SU-DHL-6 (cell line): ENCODE data around the gene ADGRG1.
A peak's percentile ranks its signal among the peaks of the same experiment; 100 is the strongest.

Experiments
- H2AFZ ChIP-seq: fragments of 200-600 bp; sonication (generic); 2 replicates; pipeline ENCODE4 v1.6.1; 2014; ENCODE audit warnings: low read depth, mild to moderate bottlenecking, moderate library complexity, mixed read lengths, antibody characterized with exemption, low read length; ENCODE audit not compliant: severe bottlenecking
- H3F3A ChIP-seq: fragments of 200-600 bp; shearing (Covaris generic); 2 replicates; pipeline ENCODE4 v1.6.0; 2016; ENCODE audit warnings: antibody characterized with exemption, mild to moderate bottlenecking; ENCODE audit not compliant: insufficient read depth
- H3K27ac ChIP-seq: fragments of 200-600 bp; sonication (generic); 2 replicates; pipeline ENCODE4 v1.5.1; 2016; ENCODE audit warnings: low read depth, mild to moderate bottlenecking, low read length, moderate library complexity, mixed read lengths
- H3K27me3 ChIP-seq: fragments of 200-600 bp; sonication (generic), shearing (Covaris generic); 2 replicates; pipeline ENCODE4 v1.6.0; 2014; ENCODE audit warnings: mild to moderate bottlenecking, low read length
- H3K36me3 ChIP-seq: fragments of 200-600 bp; sonication (generic); 2 replicates; pipeline ENCODE4 v1.6.1; 2014; ENCODE audit warnings: mild to moderate bottlenecking, low read length, mixed read lengths
- H3K4me2 ChIP-seq: fragments of 300-600, 200-600 bp; shearing (Covaris generic), sonication (generic); 2 replicates; pipeline ENCODE4 v1.6.0; 2014; ENCODE audit warnings: low read length, low read depth, mild to moderate bottlenecking; ENCODE audit not compliant: poor library complexity, severe bottlenecking
- H3K4me3 ChIP-seq: fragments of 200-600 bp; sonication (generic); 2 replicates; pipeline ENCODE4 v1.5.1; 2014; ENCODE audit warnings: antibody characterized with exemption, low read length, mild to moderate bottlenecking, mixed read lengths; ENCODE audit not compliant: insufficient read depth, poor library complexity, severe bottlenecking
- H3K79me2 ChIP-seq: fragments of 200-600 bp; sonication (generic); 2 replicates; pipeline ENCODE4 v1.6.1; 2014; ENCODE audit warnings: mild to moderate bottlenecking, low read length, moderate library complexity; ENCODE audit not compliant: insufficient read depth
- H3K9ac ChIP-seq: fragments of 200-600 bp; sonication (generic); 2 replicates; pipeline ENCODE4 v1.7.0; 2014; ENCODE audit warnings: mild to moderate bottlenecking, low read length
- H3K9me2 ChIP-seq: fragments of 200-600 bp; sonication (generic); replicated peaks from 2 replicates; pipeline ENCODE4 v1.6.1; 2014; ENCODE audit warnings: low read length; ENCODE audit not compliant: insufficient read depth
- H3K9me3 ChIP-seq: fragments of 200-600 bp; sonication (generic); 2 replicates; pipeline ENCODE4 v1.6.1; 2014; ENCODE audit warnings: low read length, mixed read lengths; ENCODE audit not compliant: insufficient read depth
- H4K20me1 ChIP-seq: fragments of 200-600 bp; sonication (generic); 2 replicates; pipeline ENCODE4 v1.6.1; 2014; ENCODE audit warnings: low read depth, mild to moderate bottlenecking, antibody characterized with exemption, low read length, moderate library complexity, mixed read lengths
- EZH2phosphoT487 ChIP-seq: fragments of 200-600 bp; sonication (generic), shearing (Covaris generic); conservative IDR thresholded peaks from 2 replicates; pipeline ENCODE4 v1.6.1; 2018; ENCODE audit warnings: mild to moderate bottlenecking, antibody characterized with exemption, low read length, moderate library complexity, mixed read lengths
- TF ChIP-seq, protein P1 (sequence below): fragments of 200-600 bp; sonication (generic); IDR thresholded peaks from one replicate; pipeline ENCODE4 v1.5.1; 2017; ENCODE audit warnings: antibody characterized with exemption, mild to moderate bottlenecking, low read length, moderate library complexity; ENCODE audit not compliant: insufficient read depth, poor library complexity, severe bottlenecking

Gene ADGRG1

DNA sequence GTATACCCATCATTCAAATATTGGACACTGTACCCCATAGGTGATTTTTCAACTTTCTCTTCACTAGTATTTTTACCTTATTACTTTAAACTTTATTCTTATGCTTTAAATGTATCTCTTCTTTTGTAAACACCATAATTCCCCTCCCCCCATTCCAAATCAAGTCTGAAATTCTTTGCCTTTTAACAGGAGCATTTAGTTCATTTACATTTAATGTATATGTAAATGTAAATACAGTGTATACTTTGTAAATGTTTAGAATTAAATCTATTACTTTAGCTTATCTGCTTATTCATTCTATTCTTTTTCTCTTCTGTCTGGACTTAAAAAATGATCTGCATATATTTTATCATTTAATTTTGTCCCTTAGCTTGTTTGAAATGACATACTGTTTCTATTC is 30.0 kb upstream of the ADGRG1 start:
- H3K9ac ChIP-seq: no peak overlapping the region
- no peaks in the 10 kb centered on the region for H3K36me3 ChIP-seq
- H3K79me2 ChIP-seq: no peaks in the 10 kb centered on the region
- H3F3A ChIP-seq: no peaks in the 10 kb centered on the region
- H3K9me2 ChIP-seq: no peaks in the 10 kb centered on the region
- no peaks in the 10 kb centered on the region for H3K9me3 ChIP-seq
- H4K20me1 ChIP-seq: no peaks in the 10 kb centered on the region
- no peak overlapping the region for H3K4me3 ChIP-seq
- H3K4me2 ChIP-seq: no peak overlapping the region
- TF ChIP-seq EZH2phosphoT487: no peak
- TF ChIP-seq, protein P1, sequence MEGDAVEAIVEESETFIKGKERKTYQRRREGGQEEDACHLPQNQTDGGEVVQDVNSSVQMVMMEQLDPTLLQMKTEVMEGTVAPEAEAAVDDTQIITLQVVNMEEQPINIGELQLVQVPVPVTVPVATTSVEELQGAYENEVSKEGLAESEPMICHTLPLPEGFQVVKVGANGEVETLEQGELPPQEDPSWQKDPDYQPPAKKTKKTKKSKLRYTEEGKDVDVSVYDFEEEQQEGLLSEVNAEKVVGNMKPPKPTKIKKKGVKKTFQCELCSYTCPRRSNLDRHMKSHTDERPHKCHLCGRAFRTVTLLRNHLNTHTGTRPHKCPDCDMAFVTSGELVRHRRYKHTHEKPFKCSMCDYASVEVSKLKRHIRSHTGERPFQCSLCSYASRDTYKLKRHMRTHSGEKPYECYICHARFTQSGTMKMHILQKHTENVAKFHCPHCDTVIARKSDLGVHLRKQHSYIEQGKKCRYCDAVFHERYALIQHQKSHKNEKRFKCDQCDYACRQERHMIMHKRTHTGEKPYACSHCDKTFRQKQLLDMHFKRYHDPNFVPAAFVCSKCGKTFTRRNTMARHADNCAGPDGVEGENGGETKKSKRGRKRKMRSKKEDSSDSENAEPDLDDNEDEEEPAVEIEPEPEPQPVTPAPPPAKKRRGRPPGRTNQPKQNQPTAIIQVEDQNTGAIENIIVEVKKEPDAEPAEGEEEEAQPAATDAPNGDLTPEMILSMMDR: no peak
- H3K27me3 ChIP-seq: no peaks in the 10 kb centered on the region
- no peak overlapping the region for H2AFZ ChIP-seq
- H3K27ac ChIP-seq: no peak overlapping the region

DNA sequence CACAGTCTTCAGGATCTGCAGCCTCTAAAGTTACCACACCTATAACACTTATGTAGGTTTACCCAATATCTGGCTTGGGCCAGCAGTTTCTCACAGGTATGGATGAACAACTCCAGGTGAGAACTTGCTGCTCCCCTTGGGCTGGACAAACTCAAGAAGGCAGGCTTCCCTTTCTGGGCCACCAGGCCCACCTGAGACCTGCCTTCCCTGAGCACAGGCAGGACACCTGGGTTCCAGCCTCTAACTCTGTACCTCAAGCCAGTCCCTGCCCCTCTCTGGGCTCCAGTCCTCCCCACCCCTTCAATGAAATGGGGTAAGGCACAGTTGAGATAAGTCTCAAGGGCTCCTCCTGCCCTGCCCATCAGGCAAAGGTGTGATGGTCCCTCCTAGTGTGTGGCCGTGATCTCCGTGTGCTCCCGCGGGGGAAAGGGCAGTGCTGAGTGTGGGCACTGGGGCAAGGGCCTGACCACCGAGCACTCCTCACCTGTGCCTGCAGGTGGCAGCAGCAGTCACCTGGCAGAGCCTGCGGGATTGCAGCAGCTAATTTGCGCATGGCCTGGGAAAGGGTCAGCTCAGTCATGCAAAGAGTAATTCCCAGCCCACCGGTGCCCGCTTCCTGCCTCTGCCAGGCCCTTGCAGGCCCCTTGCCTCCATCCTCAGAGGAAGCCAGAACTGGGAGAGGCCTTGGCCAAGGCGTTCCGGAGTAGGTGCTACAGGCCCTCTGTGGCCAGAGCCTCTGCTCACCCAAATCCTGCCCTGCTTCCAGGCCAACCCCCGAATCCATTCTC is 28.2 kb upstream of the ADGRG1 start:
- Histone ChIP-seq H3K9me2 (no peaks in the 10 kb centered on the region), H3K9me3 (no peaks in the 10 kb centered on the region), H3K27me3 (no peaks in the 10 kb centered on the region), H3K4me2 (no peak overlapping the region), H3K4me3 (no peak overlapping the region), H3K36me3 (no peaks in the 10 kb centered on the region), H3K27ac (no peak overlapping the region), H4K20me1 (no peaks in the 10 kb centered on the region), H3K9ac (no peak overlapping the region), H3K79me2 (no peaks in the 10 kb centered on the region), H2AFZ (no peak overlapping the region), H3F3A (no peaks in the 10 kb centered on the region)
- TF ChIP-seq, protein P1: peak; percentile 33
- TF ChIP-seq EZH2phosphoT487: no peak

DNA sequence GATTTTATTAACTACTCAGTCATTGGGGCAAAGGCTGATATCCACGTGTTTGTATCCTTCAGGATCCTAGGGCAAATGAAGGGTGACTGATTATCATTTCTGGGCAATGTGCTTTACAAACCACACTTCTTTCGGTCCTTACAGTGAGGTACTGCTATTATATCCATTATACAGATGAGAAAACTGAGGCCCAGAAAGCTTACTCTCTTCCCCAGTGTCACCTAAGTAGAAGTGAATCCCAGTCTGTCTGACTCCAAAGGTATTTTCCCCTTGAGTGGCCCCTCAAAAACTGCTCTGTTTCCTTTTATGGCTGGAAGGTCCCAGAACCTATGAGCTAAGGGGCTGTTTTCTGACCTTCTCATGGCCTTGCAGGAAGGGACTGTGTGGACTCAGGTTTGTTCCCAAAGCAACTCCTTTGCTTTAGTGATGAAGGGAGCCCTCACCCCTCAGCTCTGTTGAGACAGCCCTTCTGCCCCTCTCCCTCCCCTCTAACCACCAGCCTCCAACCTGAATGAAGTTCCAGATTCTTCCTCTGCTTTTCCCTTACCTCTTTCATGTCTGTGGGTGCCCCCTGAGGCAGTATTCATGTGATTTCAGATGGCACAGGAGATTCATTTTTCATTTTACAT is 27.4 kb upstream of the ADGRG1 start:
- Histone ChIP-seq H3K79me2 (no peaks in the 10 kb centered on the region), H3K9ac (no peak overlapping the region), H3K27me3 (no peaks in the 10 kb centered on the region), H4K20me1 (no peaks in the 10 kb centered on the region), H3K27ac (no peak overlapping the region), H3K4me3 (no peak overlapping the region), H3K4me2 (no peak overlapping the region), H3K36me3 (no peaks in the 10 kb centered on the region), H3F3A (no peaks in the 10 kb centered on the region), H3K9me2 (no peaks in the 10 kb centered on the region), H2AFZ (no peak overlapping the region), H3K9me3 (no peaks in the 10 kb centered on the region)
- no peak for TF ChIP-seq EZH2phosphoT487
- TF ChIP-seq, protein P1: no peak
